ACC112 (cell line): ENCODE data around the gene ENTPD6.

Experiments used
- H2AFZ ChIP-seq: fragments of 200-600 bp; sonication (generic); one replicate; pipeline ENCODE4 v1.6.0; 2017; ENCODE audit warnings: antibody characterized with exemption, low read length; ENCODE audit not compliant: unreplicated experiment
- H3K27ac ChIP-seq: fragments of 200-600 bp; sonication (generic); 2 replicates; pipeline ENCODE4 v1.5.1; 2014; ENCODE audit warnings: low read depth, mild to moderate bottlenecking, antibody characterized with exemption, low read length, moderate library complexity
- H3K27me3 ChIP-seq: fragments of 200-600 bp; sonication (generic); 2 replicates; pipeline ENCODE4 v1.6.1; 2014; ENCODE audit warnings: mild to moderate bottlenecking, antibody characterized with exemption, low read length, moderate library complexity, mixed read lengths; ENCODE audit not compliant: insufficient read depth
- H3K36me3 ChIP-seq: fragments of 200-600 bp; sonication (generic); 2 replicates; pipeline ENCODE4 v1.6.1; 2016; ENCODE audit warnings: mild to moderate bottlenecking, antibody characterized with exemption, low read length, moderate library complexity, mixed read lengths; ENCODE audit not compliant: insufficient read depth
- H3K4me1 ChIP-seq: fragments of 200-600 bp; sonication (generic); one replicate; pipeline ENCODE4 v1.6.1; 2016; ENCODE audit warnings: low read length, mixed read lengths; ENCODE audit not compliant: insufficient read depth, unreplicated experiment, control insufficient read depth
- H3K4me3 ChIP-seq: fragments of 200-600 bp; sonication (generic); 2 replicates; pipeline ENCODE4 v1.5.1; 2014; ENCODE audit warnings: mild to moderate bottlenecking, low read depth, low read length
- H3K79me2 ChIP-seq: fragments of 200-600 bp; sonication (generic); one replicate; pipeline ENCODE4 v1.6.0; 2016; ENCODE audit warnings: low read length; ENCODE audit not compliant: control insufficient read depth, unreplicated experiment, insufficient read depth

The ENTPD6 gene

DNA sequence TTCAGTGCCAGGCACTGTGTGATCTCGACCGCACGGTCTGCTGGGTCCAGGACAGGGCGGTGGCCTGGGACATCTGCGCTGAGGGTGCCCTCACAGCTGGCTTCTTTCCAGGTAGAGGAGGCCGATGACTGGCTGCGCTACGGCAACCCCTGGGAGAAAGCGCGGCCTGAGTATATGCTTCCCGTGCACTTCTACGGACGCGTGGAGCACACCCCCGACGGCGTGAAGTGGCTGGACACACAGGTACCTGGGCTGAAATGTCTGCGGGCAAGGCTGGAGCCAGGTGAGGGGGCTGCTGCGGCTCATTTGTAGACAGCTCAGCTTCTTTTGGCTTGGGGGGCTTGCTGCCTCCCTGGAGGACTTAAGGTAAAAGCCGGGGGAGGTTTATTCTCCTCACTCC, 79.0 kb downstream of the ENTPD6 start:
- Histone ChIP-seq H3K4me1 (no peaks in the 10 kb centered on the region), H2AFZ (no peak overlapping the region), H3K27me3 (no peaks in the 10 kb centered on the region), H3K36me3 (peaks cover 33% of the 10 kb centered on the region; the same call in 1 of the 2 replicates), H3K79me2 (peaks cover 5% of the 10 kb centered on the region), H3K4me3 (no peak overlapping the region), H3K27ac (no peak overlapping the region)

DNA sequence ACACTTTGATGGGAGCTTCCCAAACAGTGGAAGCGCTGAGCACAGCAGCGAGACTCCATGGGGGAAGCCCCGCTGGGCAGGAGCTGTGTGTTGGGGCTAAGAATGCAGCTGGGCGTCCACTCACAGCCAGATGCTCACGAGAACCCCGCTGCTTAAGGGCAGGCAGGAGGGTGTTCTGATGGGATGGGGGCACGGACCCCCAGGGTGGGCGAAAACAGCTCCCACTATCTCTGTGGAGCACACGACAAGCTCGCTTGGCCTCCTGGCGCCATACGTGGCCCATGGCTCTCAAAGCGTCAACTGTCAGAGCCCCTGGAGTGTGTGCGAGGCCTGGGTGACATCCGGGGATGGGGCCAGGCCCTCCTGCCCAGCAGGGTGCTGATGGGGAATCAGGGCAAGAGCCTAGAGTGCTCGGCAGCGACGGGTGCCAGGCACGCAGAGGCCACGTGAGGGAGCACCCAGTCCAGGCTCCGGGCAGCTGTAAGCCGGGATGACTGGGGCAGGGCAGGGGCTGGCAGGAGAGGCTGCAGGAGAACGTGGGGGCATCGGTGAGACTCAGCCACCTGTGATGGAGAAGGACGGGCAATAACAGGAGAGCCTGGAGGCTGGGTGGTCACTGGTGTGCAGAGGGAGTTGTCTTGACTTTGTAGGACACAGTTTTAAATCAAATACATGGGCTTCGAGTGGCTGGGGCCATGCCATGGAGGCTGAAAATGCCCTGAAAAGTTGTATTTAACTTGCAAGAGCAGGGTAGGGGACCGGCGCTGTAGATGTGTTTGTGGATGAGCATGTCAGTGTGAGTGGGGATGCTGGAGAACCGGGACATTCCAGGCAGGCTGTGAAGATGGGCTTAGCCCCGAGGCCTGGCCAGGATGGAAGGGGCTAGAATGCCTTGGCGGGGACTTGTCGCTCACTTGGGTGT, 79.6 kb downstream of the ENTPD6 start:
- Histone ChIP-seq H3K27me3 (no peaks in the 10 kb centered on the region), H3K36me3 (peaks cover 33% of the 10 kb centered on the region; the same call in 1 of the 2 replicates), H3K4me3 (no peak overlapping the region), H3K27ac (no peak overlapping the region), H3K79me2 (peaks cover 5% of the 10 kb centered on the region), H2AFZ (no peak overlapping the region), H3K4me1 (no peaks in the 10 kb centered on the region)

- H3K4me3 ChIP-seq: no peak overlapping the region
Measured at GRCh38 chr20:25275813-25276532, 80.5 kb downstream of the ENTPD6 start.

More at GRCh38 chr20:25275813-25276532, 80.5 kb downstream of the ENTPD6 start:
- no peak overlapping the region for H2AFZ ChIP-seq
- no peaks in the 10 kb centered on the region for H3K27me3 ChIP-seq
- no peaks in the 10 kb centered on the region for H3K4me1 ChIP-seq
- H3K27ac ChIP-seq: no peak overlapping the region
- H3K79me2 ChIP-seq: peaks cover 5% of the 10 kb centered on the region
- H3K36me3 ChIP-seq: peaks cover 30% of the 10 kb centered on the region; the same call in 1 of the 2 replicates
